H9 (cell line): ENCODE data around the gene STX1A. TPM values are rescaled to one million over a fixed set of nuclear protein-coding genes. Genes with fewer than 3 reads are reported as not detected.

Experiments used
- DNase-seq: peaks from one replicate; pipeline ENCODE4 v3.0.0-alpha.2; 2017
- H2AFZ ChIP-seq: one replicate; pipeline ENCODE4 v1.6.1; 2013; ENCODE audit warnings: mild to moderate bottlenecking, low read length, control low read depth, moderate library complexity
- H2AK5ac ChIP-seq: 2 replicates; pipeline ENCODE4 v1.6.1; 2013; ENCODE audit warnings: low read length, control low read depth, mixed read lengths; ENCODE audit not compliant: insufficient read length
- H2BK120ac ChIP-seq: one replicate; pipeline ENCODE4 v1.6.1; 2013; ENCODE audit warnings: low read depth, mild to moderate bottlenecking, low read length, control low read depth, inconsistent platforms; ENCODE audit not compliant: poor library complexity, severe bottlenecking
- H2BK12ac ChIP-seq: 2 replicates; pipeline ENCODE4 v1.6.1; 2013; ENCODE audit warnings: low read length, control low read depth, mixed read lengths, low read depth; ENCODE audit not compliant: insufficient read length
- H2BK15ac ChIP-seq: 2 replicates; pipeline ENCODE4 v1.6.1; 2013; ENCODE audit warnings: low read depth, low read length, control low read depth
- H2BK20ac ChIP-seq: one replicate; pipeline ENCODE4 v1.6.1; 2013; ENCODE audit warnings: low read depth, mild to moderate bottlenecking, low read length, control low read depth, inconsistent platforms; ENCODE audit not compliant: poor library complexity, severe bottlenecking
- H2BK5ac ChIP-seq: 2 replicates; pipeline ENCODE4 v1.6.1; 2013; ENCODE audit warnings: low read length, control low read depth, mixed read lengths; ENCODE audit not compliant: insufficient read length
- H3K14ac ChIP-seq: 2 replicates; pipeline ENCODE4 v1.6.1; 2013; ENCODE audit warnings: low read length, control low read depth; ENCODE audit not compliant: insufficient read depth
- H3K18ac ChIP-seq: 2 replicates; pipeline ENCODE4 v1.6.1; 2013; ENCODE audit warnings: low read depth, mild to moderate bottlenecking, mixed read lengths, low read length, control low read depth; ENCODE audit not compliant: insufficient read length
- H3K23ac ChIP-seq: 2 replicates; pipeline ENCODE4 v1.6.1; 2013; ENCODE audit warnings: low read length, control low read depth, mixed read lengths, low read depth; ENCODE audit not compliant: insufficient read length
- H3K23me2 ChIP-seq: 2 replicates; pipeline ENCODE4 v1.6.1; 2013; ENCODE audit warnings: low read depth, mild to moderate bottlenecking, mixed read lengths, low read length, control low read depth; ENCODE audit not compliant: insufficient read length, poor library complexity, severe bottlenecking
- H3K27ac ChIP-seq: 2 replicates; pipeline ENCODE4 v1.5.1; 2013; ENCODE audit warnings: low read length, control low read depth, mixed read lengths, low read depth; ENCODE audit not compliant: insufficient read length
- H3K27me3 ChIP-seq: 2 replicates; pipeline ENCODE4 v1.6.1; 2013; ENCODE audit warnings: low read length, control low read depth, inconsistent platforms; ENCODE audit not compliant: insufficient read depth
- H3K4ac ChIP-seq: 2 replicates; pipeline ENCODE4 v1.6.1; 2013; ENCODE audit warnings: low read depth, mild to moderate bottlenecking, control low read depth, inconsistent platforms, low read length, moderate library complexity
- H3K4me1 ChIP-seq: 2 replicates; pipeline ENCODE4 v1.6.1; 2013; ENCODE audit warnings: low read length, control low read depth, inconsistent platforms; ENCODE audit not compliant: insufficient read depth
- H3K4me2 ChIP-seq: 2 replicates; pipeline ENCODE4 v1.6.1; 2013; ENCODE audit warnings: low read length, control low read depth, mixed read lengths; ENCODE audit not compliant: insufficient read length, insufficient read depth
- H3K56ac ChIP-seq: 2 replicates; pipeline ENCODE4 v1.6.1; 2013; ENCODE audit warnings: low read depth, mild to moderate bottlenecking, mixed read lengths, low read length, control low read depth; ENCODE audit not compliant: insufficient read length
- H3K79me1 ChIP-seq: 2 replicates; pipeline ENCODE4 v1.6.1; 2013; ENCODE audit warnings: low read depth, mild to moderate bottlenecking, moderate library complexity, low read length, control low read depth, inconsistent platforms; ENCODE audit not compliant: insufficient read depth, poor library complexity, severe bottlenecking
- H3K79me2 ChIP-seq: 2 replicates; pipeline ENCODE4 v1.6.1; 2013; ENCODE audit warnings: low read length, control low read depth, inconsistent platforms; ENCODE audit not compliant: insufficient read depth
- H3K9ac ChIP-seq: 2 replicates; pipeline ENCODE4 v1.6.1; 2013; ENCODE audit warnings: low read length, control low read depth, mixed read lengths; ENCODE audit not compliant: insufficient read length; ENCODE audit errors: extremely low read depth
- H3K9me3 ChIP-seq: one replicate; pipeline ENCODE4 v1.6.1; 2013; ENCODE audit warnings: low read depth, low read length, inconsistent platforms; ENCODE audit not compliant: control insufficient read depth
- H3T11ph ChIP-seq: one replicate; pipeline ENCODE4 v1.6.1; 2013; ENCODE audit warnings: mild to moderate bottlenecking, low read length, control low read depth, inconsistent platforms
- H4K20me1 ChIP-seq: one replicate; pipeline ENCODE4 v1.6.1; 2013; ENCODE audit not compliant: control insufficient read depth, insufficient read length, insufficient read depth
- H4K5ac ChIP-seq: 2 replicates; pipeline ENCODE4 v1.6.1; 2013; ENCODE audit warnings: low read depth, mild to moderate bottlenecking, mixed read lengths, low read length, control low read depth; ENCODE audit not compliant: insufficient read length
- H4K8ac ChIP-seq: replicated peaks from 2 replicates; pipeline ENCODE4 v1.6.1; 2013; ENCODE audit warnings: low read length, control low read depth, mixed read lengths, low read depth; ENCODE audit not compliant: insufficient read length
- H4K91ac ChIP-seq: 2 replicates; pipeline ENCODE4 v1.6.1; 2013; ENCODE audit warnings: low read depth, mild to moderate bottlenecking, moderate library complexity, mixed read lengths, low read length, control low read depth; ENCODE audit not compliant: insufficient read length
- H3K27ac Mint-ChIP-seq, 3 experiments: 2 replicates in 2 of 3; 3 replicates in 1 of 3; pipeline ENCODE4 v1.8.0; 2020 to 2021; ENCODE audit warnings: mixed read lengths in 3 of 3, mild to moderate bottlenecking in 1 of 3, moderate library complexity in 1 of 3
- H3K27me3 Mint-ChIP-seq: 2 replicates; pipeline ENCODE4 v1.8.0; 2021; ENCODE audit warnings: low read depth, mild to moderate bottlenecking, moderate library complexity, mixed read lengths
- H3K36me3 Mint-ChIP-seq, 3 experiments: 2 replicates in 2 of 3; 3 replicates in 1 of 3; pipeline ENCODE4 v1.8.0; 2020 to 2021; ENCODE audit warnings: low read depth in 3 of 3, mixed read lengths in 3 of 3; ENCODE audit not compliant: insufficient read depth in 1 of 3
- H3K4me1 Mint-ChIP-seq, 2 experiments: 2 replicates each; pipeline ENCODE4 v1.8.0; 2020; ENCODE audit warnings: mixed read lengths in 2 of 2
- H3K4me3 Mint-ChIP-seq, 2 experiments: 2 replicates in 1 of 2; 3 replicates in 1 of 2; pipeline ENCODE4 v1.8.0; 2020 to 2021; ENCODE audit warnings: mild to moderate bottlenecking in 2 of 2, mixed read lengths in 2 of 2, moderate library complexity in 1 of 2
- H3K9me3 Mint-ChIP-seq, 2 experiments: 2 replicates in 1 of 2; 3 replicates in 1 of 2; pipeline ENCODE4 v1.8.0; 2020; ENCODE audit warnings: mild to moderate bottlenecking in 2 of 2, mixed read lengths in 2 of 2, moderate library complexity in 1 of 2
- WGBS: extraction: QIAGEN DNeasy Blood & Tissue Kit; methylation state at CpG from one replicate; pipeline ENCODE4 v1.1.7; 2013; ENCODE audit warnings: missing lambda C conversion rate, low lambda C conversion rate, mixed read lengths; ENCODE audit not compliant: insufficient read length; ENCODE audit errors: extremely low coverage; 5-methylcytosine and 5-hydroxymethylcytosine counted together
- total RNA-seq: library from RNA; stranded (reverse); gene quantifications from 2 replicates; pipeline ENCODE4 v1.2.1, GENCODE V29; 2021
- TF ChIP-seq, protein P1 (sequence below): fragments of 200-600 bp; sonication (generic); conservative IDR thresholded peaks from 3 replicates; pipeline ENCODE4 v1.8.0; 2021; ENCODE audit warnings: antibody characterized with exemption, mild to moderate bottlenecking

The STX1A gene
- total RNA-seq, 1 experiment from 2014 or later, result 10.1 TPM

DNA sequence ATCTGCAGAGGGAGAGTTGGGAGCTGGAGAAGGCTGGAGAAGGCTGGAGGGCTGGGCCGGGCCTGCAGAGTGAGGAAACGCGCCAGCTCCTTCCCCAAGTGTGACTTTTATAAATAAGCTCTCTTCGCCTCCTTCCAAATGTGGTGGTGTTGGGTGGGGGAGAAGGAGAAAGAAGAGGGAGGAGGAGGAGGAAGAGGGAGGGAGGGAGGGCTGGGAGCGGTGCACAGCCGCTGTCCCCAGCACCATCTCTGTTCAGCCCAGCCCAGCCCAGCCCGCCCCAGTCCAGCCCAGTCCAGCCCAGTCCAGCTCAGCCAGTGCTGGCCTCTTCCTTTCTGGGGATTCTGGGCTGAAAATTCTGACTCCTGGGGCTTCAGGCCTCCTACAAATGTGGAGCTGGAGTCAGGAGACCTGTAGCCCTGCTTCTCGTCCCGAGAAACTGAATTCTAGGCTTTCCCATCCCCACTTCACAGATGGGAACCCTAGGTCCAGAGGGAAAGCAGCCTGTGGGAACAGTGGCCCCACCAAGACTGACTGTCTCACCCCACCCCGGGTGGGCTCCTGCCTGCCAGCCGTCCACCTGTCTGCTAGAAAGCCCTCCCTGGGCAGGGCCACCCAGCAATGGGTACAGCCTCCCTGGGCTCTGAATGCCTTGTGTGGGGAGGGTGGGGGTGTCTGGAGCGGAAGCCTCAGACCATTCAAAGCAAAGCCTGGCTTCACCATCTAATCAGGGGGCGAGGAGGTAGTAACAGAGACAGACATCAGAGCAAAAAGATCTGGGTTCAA lies 2.3 kb downstream of the STX1A start:
- no peaks in the 10 kb centered on the region for H3K9me3 ChIP-seq
- no peak overlapping the region for H3K4me2 ChIP-seq
- H4K5ac ChIP-seq, result no peak overlapping the region
- Mint-ChIP-seq H3K36me3 (peaks cover 0 to 2% (median 0%) of the 10 kb centered on the region in 3 experiments; a peak in 2 of 7 replicates), H3K27ac (no peak overlapping the region), H3K4me1 (peaks cover 0 to 7% of the 10 kb centered on the region in 2 experiments; a peak in 2 of 4 replicates), H3K4me3 (peak overlapping the region; percentile 25 to 66; a peak in 1 of 5 replicates), H3K9me3 (no peaks in the 10 kb centered on the region; a peak in 1 of 5 replicates), H3K27me3 (peaks cover 37% of the 10 kb centered on the region)
- H3K79me2 ChIP-seq, result no peaks in the 10 kb centered on the region
- DNase-seq, result no peak
- no peak overlapping the region for H4K91ac ChIP-seq
- no peaks in the 10 kb centered on the region for H3K79me1 ChIP-seq
- H2BK5ac ChIP-seq, result no peak overlapping the region
- no peak overlapping the region for H2BK120ac ChIP-seq
- H2AFZ ChIP-seq, result no peak overlapping the region
- peaks cover 9% of the 10 kb centered on the region for H3K23me2 ChIP-seq
- H3K4me1 ChIP-seq, result no peaks in the 10 kb centered on the region
- H4K20me1 ChIP-seq, result no peaks in the 10 kb centered on the region
- no peak overlapping the region for H2BK15ac ChIP-seq
- no peak overlapping the region for H3K56ac ChIP-seq
- H3K18ac ChIP-seq, result no peak overlapping the region
- H3K27ac ChIP-seq, result no peak overlapping the region
- WGBS, result no CpG with 5 or more reads among the region's 13 CpGs
- H2BK12ac ChIP-seq, result no peak overlapping the region
- no peak overlapping the region for H3K4ac ChIP-seq
- no peak overlapping the region for H3K23ac ChIP-seq
- H3K9ac ChIP-seq, result no peak overlapping the region
- H3T11ph ChIP-seq, result no peak overlapping the region
- peaks cover 3% of the 10 kb centered on the region; the same call in 1 of the 2 replicates for H3K27me3 ChIP-seq
- H2AK5ac ChIP-seq, result no peak overlapping the region
- H4K8ac ChIP-seq, result no peak overlapping the region
- H2BK20ac ChIP-seq, result no peak overlapping the region
- TF ChIP-seq, protein P1, sequence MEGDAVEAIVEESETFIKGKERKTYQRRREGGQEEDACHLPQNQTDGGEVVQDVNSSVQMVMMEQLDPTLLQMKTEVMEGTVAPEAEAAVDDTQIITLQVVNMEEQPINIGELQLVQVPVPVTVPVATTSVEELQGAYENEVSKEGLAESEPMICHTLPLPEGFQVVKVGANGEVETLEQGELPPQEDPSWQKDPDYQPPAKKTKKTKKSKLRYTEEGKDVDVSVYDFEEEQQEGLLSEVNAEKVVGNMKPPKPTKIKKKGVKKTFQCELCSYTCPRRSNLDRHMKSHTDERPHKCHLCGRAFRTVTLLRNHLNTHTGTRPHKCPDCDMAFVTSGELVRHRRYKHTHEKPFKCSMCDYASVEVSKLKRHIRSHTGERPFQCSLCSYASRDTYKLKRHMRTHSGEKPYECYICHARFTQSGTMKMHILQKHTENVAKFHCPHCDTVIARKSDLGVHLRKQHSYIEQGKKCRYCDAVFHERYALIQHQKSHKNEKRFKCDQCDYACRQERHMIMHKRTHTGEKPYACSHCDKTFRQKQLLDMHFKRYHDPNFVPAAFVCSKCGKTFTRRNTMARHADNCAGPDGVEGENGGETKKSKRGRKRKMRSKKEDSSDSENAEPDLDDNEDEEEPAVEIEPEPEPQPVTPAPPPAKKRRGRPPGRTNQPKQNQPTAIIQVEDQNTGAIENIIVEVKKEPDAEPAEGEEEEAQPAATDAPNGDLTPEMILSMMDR, result no peak
- H3K14ac ChIP-seq, result no peak overlapping the region
